Neural cell (in vitro differentiated cells): ENCODE data around the gene TSSK6.

Experiments
- CTCF ChIP-seq: fragments of 450-650 bp; IDR thresholded peaks from 2 replicates; pipeline ENCODE4 v1.5.1; 2014; ENCODE audit warnings: antibody characterized with exemption, mild to moderate bottlenecking, moderate library complexity; ENCODE audit not compliant: poor library complexity, severe bottlenecking
- EP300 ChIP-seq: fragments of 450-650 bp; conservative IDR thresholded peaks from 2 replicates; pipeline ENCODE4 v1.6.1; 2014; ENCODE audit warnings: antibody characterized with exemption, mild to moderate bottlenecking, moderate library complexity; ENCODE audit not compliant: poor library complexity, severe bottlenecking
- EZH2 ChIP-seq: fragments of 200-600, 300-800 bp; shearing (Covaris generic), sonication (generic); IDR thresholded peaks from 2 replicates; pipeline ENCODE4 v1.6.1; 2014; ENCODE audit warnings: antibody characterized with exemption, low read length, borderline replicate concordance, mild to moderate bottlenecking; ENCODE audit not compliant: insufficient read depth, poor library complexity, severe bottlenecking
- POLR2AphosphoS5 ChIP-seq: IDR thresholded peaks from 2 replicates; pipeline ENCODE4 v1.6.1; 2012
- SMC3 ChIP-seq: fragments of 450-650 bp; conservative IDR thresholded peaks from 2 replicates; pipeline ENCODE4 v1.6.1; 2014; ENCODE audit warnings: antibody characterized with exemption, mild to moderate bottlenecking, moderate library complexity; ENCODE audit not compliant: poor library complexity
- TF ChIP-seq, protein P1 (sequence below): IDR thresholded peaks from 2 replicates; pipeline ENCODE4 v1.6.1; 2012; ENCODE audit warnings: borderline replicate concordance

DNA sequence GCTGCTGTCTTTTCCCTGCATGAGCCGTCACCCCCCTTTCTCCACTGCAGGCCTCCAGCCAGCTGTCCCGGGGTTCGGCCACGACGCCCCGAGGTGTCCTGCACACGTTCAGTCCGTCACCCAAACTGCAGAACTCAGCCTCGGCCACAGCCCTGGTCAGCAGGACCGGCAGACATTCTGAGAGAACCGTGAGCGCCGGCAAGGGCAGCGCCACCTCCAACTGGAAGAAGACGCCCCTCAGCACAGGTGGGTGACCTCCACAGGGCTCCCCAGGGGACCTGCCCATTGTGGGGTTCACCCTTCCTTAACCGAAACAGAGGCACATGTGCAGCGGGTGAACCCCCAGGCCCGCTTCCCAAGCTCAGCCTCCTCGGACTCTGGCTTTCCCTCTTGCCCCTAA, 13.1 kb downstream of the TSSK6 start:
- TF ChIP-seq CTCF = no peak
- TF ChIP-seq SMC3 = no peak
- TF ChIP-seq EP300 = no peak
- TF ChIP-seq, protein P1, sequence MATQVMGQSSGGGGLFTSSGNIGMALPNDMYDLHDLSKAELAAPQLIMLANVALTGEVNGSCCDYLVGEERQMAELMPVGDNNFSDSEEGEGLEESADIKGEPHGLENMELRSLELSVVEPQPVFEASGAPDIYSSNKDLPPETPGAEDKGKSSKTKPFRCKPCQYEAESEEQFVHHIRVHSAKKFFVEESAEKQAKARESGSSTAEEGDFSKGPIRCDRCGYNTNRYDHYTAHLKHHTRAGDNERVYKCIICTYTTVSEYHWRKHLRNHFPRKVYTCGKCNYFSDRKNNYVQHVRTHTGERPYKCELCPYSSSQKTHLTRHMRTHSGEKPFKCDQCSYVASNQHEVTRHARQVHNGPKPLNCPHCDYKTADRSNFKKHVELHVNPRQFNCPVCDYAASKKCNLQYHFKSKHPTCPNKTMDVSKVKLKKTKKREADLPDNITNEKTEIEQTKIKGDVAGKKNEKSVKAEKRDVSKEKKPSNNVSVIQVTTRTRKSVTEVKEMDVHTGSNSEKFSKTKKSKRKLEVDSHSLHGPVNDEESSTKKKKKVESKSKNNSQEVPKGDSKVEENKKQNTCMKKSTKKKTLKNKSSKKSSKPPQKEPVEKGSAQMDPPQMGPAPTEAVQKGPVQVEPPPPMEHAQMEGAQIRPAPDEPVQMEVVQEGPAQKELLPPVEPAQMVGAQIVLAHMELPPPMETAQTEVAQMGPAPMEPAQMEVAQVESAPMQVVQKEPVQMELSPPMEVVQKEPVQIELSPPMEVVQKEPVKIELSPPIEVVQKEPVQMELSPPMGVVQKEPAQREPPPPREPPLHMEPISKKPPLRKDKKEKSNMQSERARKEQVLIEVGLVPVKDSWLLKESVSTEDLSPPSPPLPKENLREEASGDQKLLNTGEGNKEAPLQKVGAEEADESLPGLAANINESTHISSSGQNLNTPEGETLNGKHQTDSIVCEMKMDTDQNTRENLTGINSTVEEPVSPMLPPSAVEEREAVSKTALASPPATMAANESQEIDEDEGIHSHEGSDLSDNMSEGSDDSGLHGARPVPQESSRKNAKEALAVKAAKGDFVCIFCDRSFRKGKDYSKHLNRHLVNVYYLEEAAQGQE = no peak
- no peak for TF ChIP-seq EZH2
- no peak for TF ChIP-seq POLR2AphosphoS5
